ENCODE measurements around the gene SYCP1.

DNA sequence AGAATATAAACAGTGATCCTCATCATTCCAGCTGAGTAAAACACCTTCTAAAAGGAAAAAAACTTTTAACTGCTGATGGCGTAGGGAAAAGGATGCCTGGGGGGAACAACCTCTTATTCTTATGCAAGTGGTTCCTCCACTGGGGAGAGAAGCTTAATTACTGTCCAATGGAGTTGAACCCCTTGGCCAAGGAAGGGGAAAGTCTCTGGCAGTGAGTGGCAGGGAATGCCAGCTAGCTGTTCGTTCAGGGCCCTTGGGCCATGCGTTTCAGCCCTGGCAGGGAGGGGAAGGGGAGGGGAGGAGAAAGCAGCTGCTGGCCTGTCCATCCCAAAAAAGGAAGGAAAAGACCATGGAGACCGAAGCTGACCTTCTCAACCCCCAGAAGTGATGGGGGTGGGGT lies 22.6 kb upstream of the SYCP1 start:
- TF ChIP-seq, protein P1, sequence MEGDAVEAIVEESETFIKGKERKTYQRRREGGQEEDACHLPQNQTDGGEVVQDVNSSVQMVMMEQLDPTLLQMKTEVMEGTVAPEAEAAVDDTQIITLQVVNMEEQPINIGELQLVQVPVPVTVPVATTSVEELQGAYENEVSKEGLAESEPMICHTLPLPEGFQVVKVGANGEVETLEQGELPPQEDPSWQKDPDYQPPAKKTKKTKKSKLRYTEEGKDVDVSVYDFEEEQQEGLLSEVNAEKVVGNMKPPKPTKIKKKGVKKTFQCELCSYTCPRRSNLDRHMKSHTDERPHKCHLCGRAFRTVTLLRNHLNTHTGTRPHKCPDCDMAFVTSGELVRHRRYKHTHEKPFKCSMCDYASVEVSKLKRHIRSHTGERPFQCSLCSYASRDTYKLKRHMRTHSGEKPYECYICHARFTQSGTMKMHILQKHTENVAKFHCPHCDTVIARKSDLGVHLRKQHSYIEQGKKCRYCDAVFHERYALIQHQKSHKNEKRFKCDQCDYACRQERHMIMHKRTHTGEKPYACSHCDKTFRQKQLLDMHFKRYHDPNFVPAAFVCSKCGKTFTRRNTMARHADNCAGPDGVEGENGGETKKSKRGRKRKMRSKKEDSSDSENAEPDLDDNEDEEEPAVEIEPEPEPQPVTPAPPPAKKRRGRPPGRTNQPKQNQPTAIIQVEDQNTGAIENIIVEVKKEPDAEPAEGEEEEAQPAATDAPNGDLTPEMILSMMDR (conservative IDR thresholded peaks at IDR 0.05; ENCODE audit: low read depth in 2 of 2): no peak
- TF ChIP-seq POLR2AphosphoS5 (IDR thresholded peaks at IDR 0.05; ENCODE audit: low read depth) (no peak), CREB1 (CRISPR knock-in tag; IDR thresholded peaks at IDR 0.05; ENCODE audit: low read depth) (no peak), EZH2phosphoT487 (IDR thresholded peaks at IDR 0.05; ENCODE audit: unreplicated experiment) (no peak), NANOG (IDR thresholded peaks at IDR 0.05; ENCODE audit: borderline replicate concordance) (no peak), EZH2 (IDR thresholded peaks at IDR 0.05; ENCODE audit: low read depth, unreplicated experiment) (no peak), JUNB (IDR thresholded peaks at IDR 0.05; ENCODE audit: unreplicated experiment) (no peak), ZNF114 (CRISPR knock-in tag; IDR thresholded peaks at IDR 0.05) (no peak)
- TF ChIP-seq, protein P2, sequence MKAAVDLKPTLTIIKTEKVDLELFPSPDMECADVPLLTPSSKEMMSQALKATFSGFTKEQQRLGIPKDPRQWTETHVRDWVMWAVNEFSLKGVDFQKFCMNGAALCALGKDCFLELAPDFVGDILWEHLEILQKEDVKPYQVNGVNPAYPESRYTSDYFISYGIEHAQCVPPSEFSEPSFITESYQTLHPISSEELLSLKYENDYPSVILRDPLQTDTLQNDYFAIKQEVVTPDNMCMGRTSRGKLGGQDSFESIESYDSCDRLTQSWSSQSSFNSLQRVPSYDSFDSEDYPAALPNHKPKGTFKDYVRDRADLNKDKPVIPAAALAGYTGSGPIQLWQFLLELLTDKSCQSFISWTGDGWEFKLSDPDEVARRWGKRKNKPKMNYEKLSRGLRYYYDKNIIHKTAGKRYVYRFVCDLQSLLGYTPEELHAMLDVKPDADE (IDR thresholded peaks at IDR 0.05): no peak
- TF ChIP-seq, protein P3, sequence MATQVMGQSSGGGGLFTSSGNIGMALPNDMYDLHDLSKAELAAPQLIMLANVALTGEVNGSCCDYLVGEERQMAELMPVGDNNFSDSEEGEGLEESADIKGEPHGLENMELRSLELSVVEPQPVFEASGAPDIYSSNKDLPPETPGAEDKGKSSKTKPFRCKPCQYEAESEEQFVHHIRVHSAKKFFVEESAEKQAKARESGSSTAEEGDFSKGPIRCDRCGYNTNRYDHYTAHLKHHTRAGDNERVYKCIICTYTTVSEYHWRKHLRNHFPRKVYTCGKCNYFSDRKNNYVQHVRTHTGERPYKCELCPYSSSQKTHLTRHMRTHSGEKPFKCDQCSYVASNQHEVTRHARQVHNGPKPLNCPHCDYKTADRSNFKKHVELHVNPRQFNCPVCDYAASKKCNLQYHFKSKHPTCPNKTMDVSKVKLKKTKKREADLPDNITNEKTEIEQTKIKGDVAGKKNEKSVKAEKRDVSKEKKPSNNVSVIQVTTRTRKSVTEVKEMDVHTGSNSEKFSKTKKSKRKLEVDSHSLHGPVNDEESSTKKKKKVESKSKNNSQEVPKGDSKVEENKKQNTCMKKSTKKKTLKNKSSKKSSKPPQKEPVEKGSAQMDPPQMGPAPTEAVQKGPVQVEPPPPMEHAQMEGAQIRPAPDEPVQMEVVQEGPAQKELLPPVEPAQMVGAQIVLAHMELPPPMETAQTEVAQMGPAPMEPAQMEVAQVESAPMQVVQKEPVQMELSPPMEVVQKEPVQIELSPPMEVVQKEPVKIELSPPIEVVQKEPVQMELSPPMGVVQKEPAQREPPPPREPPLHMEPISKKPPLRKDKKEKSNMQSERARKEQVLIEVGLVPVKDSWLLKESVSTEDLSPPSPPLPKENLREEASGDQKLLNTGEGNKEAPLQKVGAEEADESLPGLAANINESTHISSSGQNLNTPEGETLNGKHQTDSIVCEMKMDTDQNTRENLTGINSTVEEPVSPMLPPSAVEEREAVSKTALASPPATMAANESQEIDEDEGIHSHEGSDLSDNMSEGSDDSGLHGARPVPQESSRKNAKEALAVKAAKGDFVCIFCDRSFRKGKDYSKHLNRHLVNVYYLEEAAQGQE (IDR thresholded peaks at IDR 0.05; ENCODE audit: unreplicated experiment): no peak
